KOPT-K1 (cell line): ENCODE measurements around the gene ZMAT3.
A peak's percentile ranks its signal among the peaks of the same experiment; 100 is the strongest.
"Not testable (repeated sequence)": the region's sequence is repeated elsewhere in the genome, so short reads cannot be mapped to it uniquely, and the experiment has no call there.

Source experiments
- H3K27ac ChIP-seq: fragments of 200-600 bp; sonication (generic); 2 replicates; pipeline ENCODE4 v1.5.1; 2016; ENCODE audit warnings: antibody characterized with exemption, mild to moderate bottlenecking, low read depth, low read length; ENCODE audit not compliant: poor library complexity, severe bottlenecking
- H3K36me3 ChIP-seq: fragments of 200-600 bp; sonication (generic); 2 replicates; pipeline ENCODE4 v1.5.1; 2017; ENCODE audit warnings: antibody characterized with exemption, mild to moderate bottlenecking, low read length, moderate library complexity; ENCODE audit not compliant: insufficient read depth
- H3K9me3 ChIP-seq: fragments of 200-600 bp; sonication (generic); 2 replicates; pipeline ENCODE4 v1.5.1; 2017; ENCODE audit warnings: antibody characterized with exemption, low read length, mild to moderate bottlenecking; ENCODE audit not compliant: insufficient read depth, poor library complexity, severe bottlenecking

ZMAT3 gene

GRCh38 chr3:179045719-179046402, 25.7 kb downstream of the ZMAT3 start:
- H3K36me3 ChIP-seq, result no peaks in the 10 kb centered on the region
- H3K9me3 ChIP-seq, result no peaks in the 10 kb centered on the region
- no peak overlapping the region for H3K27ac ChIP-seq

GRCh38 chr3:179038899-179039251, 32.7 kb downstream of the ZMAT3 start:
- H3K27ac ChIP-seq, result peak overlapping the region; percentile 68
- not testable (repeated sequence) for H3K36me3 ChIP-seq, H3K9me3 ChIP-seq

GRCh38 chr3:179038216-179038898, 33.3 kb downstream of the ZMAT3 start:
- no peaks in the 10 kb centered on the region for H3K36me3 ChIP-seq
- H3K27ac ChIP-seq, result peak overlapping the region; percentile 68
- H3K9me3 ChIP-seq, result peaks cover 5% of the 10 kb centered on the region

- H3K27ac ChIP-seq, result peak overlapping the region; percentile 68
- no peaks in the 10 kb centered on the region for H3K36me3 ChIP-seq
Measured at GRCh38 chr3:179037351-179037750, 34.3 kb downstream of the ZMAT3 start.

GRCh38 chr3:179036626-179037300, 34.8 kb downstream of the ZMAT3 start:
- peak overlapping the region; percentile 68 for H3K27ac ChIP-seq
- H3K9me3 ChIP-seq, result peaks cover 5% of the 10 kb centered on the region
- no peaks in the 10 kb centered on the region for H3K36me3 ChIP-seq

More at GRCh38 chr3:179037351-179037750, 34.3 kb downstream of the ZMAT3 start:
- peaks cover 5% of the 10 kb centered on the region for H3K9me3 ChIP-seq

GRCh38 chr3:179036226-179036625, 35.4 kb downstream of the ZMAT3 start:
- H3K36me3 ChIP-seq, result no peaks in the 10 kb centered on the region
- H3K27ac ChIP-seq, result peak overlapping the region; percentile 68
- peaks cover 5% of the 10 kb centered on the region for H3K9me3 ChIP-seq

- Histone ChIP-seq H3K27ac (no peak overlapping the region), H3K9me3 (peaks cover 2% of the 10 kb centered on the region), H3K36me3 (no peaks in the 10 kb centered on the region)
Measured at GRCh38 chr3:179035232-179035631, 36.4 kb downstream of the ZMAT3 start.

- H3K27ac ChIP-seq, H3K36me3 ChIP-seq, H3K9me3 ChIP-seq: not testable (repeated sequence)
Measured at GRCh38 chr3:179033304-179033657, 38.3 kb downstream of the ZMAT3 start.

- H3K36me3 ChIP-seq, H3K27ac ChIP-seq, H3K9me3 ChIP-seq: not testable (repeated sequence)
Measured at GRCh38 chr3:179032454-179033303, 38.9 kb downstream of the ZMAT3 start.

- no peak overlapping the region for H3K27ac ChIP-seq
- no peaks in the 10 kb centered on the region for H3K9me3 ChIP-seq
- peaks cover 6% of the 10 kb centered on the region; the same call in 1 of the 2 replicates for H3K36me3 ChIP-seq
Measured at GRCh38 chr3:179029096-179029495, 42.5 kb downstream of the ZMAT3 start.

GRCh38 chr3:179028408-179028807, 43.2 kb downstream of the ZMAT3 start:
- Histone ChIP-seq H3K36me3 (peaks cover 6% of the 10 kb centered on the region; the same call in 1 of the 2 replicates), H3K9me3 (no peaks in the 10 kb centered on the region), H3K27ac (no peak overlapping the region)

- H3K9me3 ChIP-seq, result no peaks in the 10 kb centered on the region
- peak overlapping the region; percentile 19 for H3K27ac ChIP-seq
- peaks cover 6% of the 10 kb centered on the region; the same call in 1 of the 2 replicates for H3K36me3 ChIP-seq
Measured at GRCh38 chr3:179027326-179027900, 44.2 kb downstream of the ZMAT3 start.

- no peak overlapping the region for H3K27ac ChIP-seq
- H3K9me3 ChIP-seq, result no peaks in the 10 kb centered on the region
- peaks cover 6% of the 10 kb centered on the region; the same call in 1 of the 2 replicates for H3K36me3 ChIP-seq
Measured at GRCh38 chr3:179026636-179027035, 45.0 kb downstream of the ZMAT3 start.

- Histone ChIP-seq H3K9me3 (no peaks in the 10 kb centered on the region), H3K27ac (peak overlapping the region; percentile 37), H3K36me3 (peaks cover under 1% of the 10 kb centered on the region; the same call in 1 of the 2 replicates)
Measured at GRCh38 chr3:179021119-179021903, 50.3 kb downstream of the ZMAT3 start.
